PC-3 (cell line): ENCODE results near the gene SPNS1. TPM values are rescaled to one million over a fixed set of nuclear protein-coding genes. Genes with fewer than 3 reads are reported as not detected.

Experiments used
- ATAC-seq: fragments of 200-7000 bp; cut with Tn5 transposase; 2 replicates; pipeline ENCODE4 v1.9.1; 2020; ENCODE audit warnings: mild to moderate bottlenecking, moderate library complexity
- BruUV-seq: library from RNA; stranded (reverse); fragments of 400-500 nt; replicated peaks from 2 replicates; lab custom pipeline; 2021; lab: Mats Ljungman, UMichigan
- CTCF ChIA-PET: fragments of 300-600 bp; sonication (Branson Sonifier 250); formaldehyde crosslinking; loops from one replicate; lab custom pipeline; 2022; ENCODE audit warnings: antibody characterized with exemption; lab: Charles Lee
- POLR2A ChIA-PET: fragments of 300-600 bp; sonication (Branson Sonifier 250); formaldehyde crosslinking; loops from one replicate; lab custom pipeline; 2022; ENCODE audit warnings: antibody characterized with exemption; ENCODE audit not compliant: unreplicated experiment; lab: Charles Lee
- DNase-seq: peaks from one replicate; pipeline ENCODE4 v3.0.0-alpha.2; 2015
- H2AFZ ChIP-seq: fragments of 300-600 bp; sonication (generic); 2 replicates; pipeline ENCODE4 v1.6.0; 2016; ENCODE audit warnings: antibody characterized with exemption, low read length
- H3F3A ChIP-seq: fragments of 300-600 bp; sonication (generic); one replicate; pipeline ENCODE4 v1.6.0; 2017; ENCODE audit warnings: antibody characterized with exemption, low read length, control low read depth, mild to moderate bottlenecking; ENCODE audit not compliant: unreplicated experiment
- H3K27ac ChIP-seq: fragments of 300-600 bp; sonication (generic); 2 replicates; pipeline ENCODE4 v1.5.1; 2016; ENCODE audit warnings: mild to moderate bottlenecking, low read length
- H3K27me3 ChIP-seq: fragments of 300-600 bp; sonication (generic); 2 replicates; pipeline ENCODE4 v1.6.1; 2016; ENCODE audit warnings: low read length, mixed read lengths
- H3K36me3 ChIP-seq: fragments of 300-600 bp; sonication (generic); 2 replicates; pipeline ENCODE4 v1.6.1; 2016; ENCODE audit warnings: low read depth, mixed run types, low read length, mixed read lengths
- H3K4me1 ChIP-seq: fragments of 300-600 bp; sonication (generic); 2 replicates; pipeline ENCODE4 v1.5.1; 2016; ENCODE audit warnings: low read length; ENCODE audit not compliant: insufficient read depth
- H3K4me2 ChIP-seq: fragments of 300-600 bp; sonication (generic); 2 replicates; pipeline ENCODE4 v1.6.0; 2016; ENCODE audit warnings: low read length
- H3K4me3 ChIP-seq: fragments of 300-600 bp; sonication (generic); 2 replicates; pipeline ENCODE4 v1.5.1; 2016; ENCODE audit warnings: mild to moderate bottlenecking, low read length, mixed read lengths
- H3K79me2 ChIP-seq: fragments of 300-600 bp; sonication (generic); 2 replicates; pipeline ENCODE4 v1.6.1; 2017; ENCODE audit warnings: low read length, mixed read lengths
- H3K9ac ChIP-seq: fragments of 300-600 bp; sonication (generic); 2 replicates; pipeline ENCODE4 v1.6.0; 2016; ENCODE audit warnings: mild to moderate bottlenecking, low read length
- H3K9me2 ChIP-seq: fragments of 300-600 bp; sonication (generic); replicated peaks from 2 replicates; pipeline ENCODE4 v1.6.1; 2016; ENCODE audit warnings: mixed run types, low read length, mixed read lengths
- H3K9me3 ChIP-seq: fragments of 300-600 bp; sonication (generic); 2 replicates; pipeline ENCODE4 v1.6.1; 2016; ENCODE audit warnings: low read length, mixed read lengths
- H4K20me1 ChIP-seq: fragments of 300-600 bp; sonication (generic); 2 replicates; pipeline ENCODE4 v1.6.1; 2016; ENCODE audit warnings: low read length, mixed read lengths
- CTCF ChIP-seq: fragments of 300-600 bp; sonication (generic); conservative IDR thresholded peaks from 2 replicates; pipeline ENCODE4 v1.5.1; 2017; ENCODE audit warnings: antibody characterized with exemption, low read depth, mild to moderate bottlenecking, low read length
- EZH2 ChIP-seq: fragments of 300-600 bp; sonication (generic); IDR thresholded peaks from one replicate; pipeline ENCODE4 v1.6.1; 2017; ENCODE audit warnings: antibody characterized with exemption, mild to moderate bottlenecking, low read length; ENCODE audit not compliant: unreplicated experiment
- EZH2phosphoT487 ChIP-seq: fragments of 300-600 bp; sonication (generic); IDR thresholded peaks from 2 replicates; pipeline ENCODE4 v1.6.1; 2018; ENCODE audit warnings: mild to moderate bottlenecking, antibody characterized with exemption, low read length, borderline replicate concordance
- intact Hi-C: fragments of 100-400 bp; cut with micrococcal nuclease; formaldehyde crosslinking; loops from 2 replicates; pipeline ENCODE4 v1.9.0; 2023
- total RNA-seq: library from RNA; depleted of rRNA; stranded (reverse); fragments of >200 nt; gene quantifications from 2 replicates; pipeline ENCODE4 v1.2.3, GENCODE V29; 2014

The SPNS1 gene
- total RNA-seq, 1 experiment from 2014 or later = 44.8 TPM

GRCh38 chr16:29011112-29011511 is 36.5 kb downstream of the SPNS1 start:
- Histone ChIP-seq H3K79me2 (no peaks in the 10 kb centered on the region), H3K9me3 (no peaks in the 10 kb centered on the region), H3K9me2 (no peaks in the 10 kb centered on the region), H3K9ac (no peak overlapping the region), H2AFZ (no peak overlapping the region), H3F3A (no peaks in the 10 kb centered on the region), H3K36me3 (no peaks in the 10 kb centered on the region), H4K20me1 (no peaks in the 10 kb centered on the region), H3K27me3 (no peaks in the 10 kb centered on the region), H3K27ac (no peak overlapping the region), H3K4me1 (no peaks in the 10 kb centered on the region), H3K4me3 (no peak overlapping the region), H3K4me2 (no peak overlapping the region)
- no peak for TF ChIP-seq EZH2phosphoT487
- no peak for TF ChIP-seq EZH2
- TF ChIP-seq CTCF = 0 out of 2 replicates have a peak, but pooled peaks have one; percentile 30
- ChIA-PET CTCF (no interaction called here), POLR2A (no interaction called here)
- no TSS peak for BruUV-seq
- DNase-seq = no peak
- ATAC-seq = no peak
- intact Hi-C loops = no loop called here

GRCh38 chr16:29011851-29012250 is 37.3 kb downstream of the SPNS1 start:
- no peaks in the 10 kb centered on the region for H3K36me3 ChIP-seq
- H3F3A ChIP-seq = no peaks in the 10 kb centered on the region
- intact Hi-C loops = no loop called here
- H3K79me2 ChIP-seq = no peaks in the 10 kb centered on the region
- H3K9ac ChIP-seq = no peak overlapping the region
- ATAC-seq = no peak
- no peaks in the 10 kb centered on the region for H3K4me1 ChIP-seq
- no peak overlapping the region for H2AFZ ChIP-seq
- no peaks in the 10 kb centered on the region for H3K27me3 ChIP-seq
- H3K4me3 ChIP-seq = no peak overlapping the region
- H3K9me2 ChIP-seq = no peaks in the 10 kb centered on the region
- POLR2A ChIA-PET = no interaction called here
- H3K9me3 ChIP-seq = no peaks in the 10 kb centered on the region
- H3K27ac ChIP-seq = no peak overlapping the region
- CTCF ChIA-PET = no interaction called here
- no peak for DNase-seq
- BruUV-seq = no TSS peak
- no peak for TF ChIP-seq EZH2phosphoT487
- no peak for TF ChIP-seq CTCF
- no peak for TF ChIP-seq EZH2
- H3K4me2 ChIP-seq = no peak overlapping the region
- no peaks in the 10 kb centered on the region for H4K20me1 ChIP-seq

GRCh38 chr16:29012913-29013553 is 38.5 kb downstream of the SPNS1 start:
- no peaks in the 10 kb centered on the region for H3K79me2 ChIP-seq
- TF ChIP-seq CTCF (no peak), EZH2 (no peak), EZH2phosphoT487 (no peak)
- DNase-seq (no peak), ATAC-seq (no peak)
- H3K27me3 ChIP-seq = no peaks in the 10 kb centered on the region
- no TSS peak for BruUV-seq
- POLR2A ChIA-PET = no interaction called here
- no peak overlapping the region for H3K27ac ChIP-seq
- H3K9me3 ChIP-seq = no peaks in the 10 kb centered on the region
- intact Hi-C loops = no loop called here
- H3K4me2 ChIP-seq = no peak overlapping the region
- no peaks in the 10 kb centered on the region for H3K9me2 ChIP-seq
- no peak overlapping the region for H3K4me3 ChIP-seq
- H4K20me1 ChIP-seq = no peaks in the 10 kb centered on the region
- no peak overlapping the region for H2AFZ ChIP-seq
- H3K9ac ChIP-seq = no peak overlapping the region
- CTCF ChIA-PET = no interaction called here
- H3K36me3 ChIP-seq = no peaks in the 10 kb centered on the region
- H3K4me1 ChIP-seq = no peaks in the 10 kb centered on the region
- H3F3A ChIP-seq = no peaks in the 10 kb centered on the region
